COLO829 (cell line): Measurements from ENCODE around the gene PPP2R5A.
A peak's percentile ranks its signal among the peaks of the same experiment; 100 is the strongest.
"Not testable (repeated sequence)": the region's sequence is repeated elsewhere in the genome, so short reads cannot be mapped to it uniquely, and the experiment has no call there.

Source experiments
- DNase-seq: peaks from one replicate; pipeline ENCODE4 v3.0.0; 2012; ENCODE audit warnings: low spot score

Gene PPP2R5A

DNA sequence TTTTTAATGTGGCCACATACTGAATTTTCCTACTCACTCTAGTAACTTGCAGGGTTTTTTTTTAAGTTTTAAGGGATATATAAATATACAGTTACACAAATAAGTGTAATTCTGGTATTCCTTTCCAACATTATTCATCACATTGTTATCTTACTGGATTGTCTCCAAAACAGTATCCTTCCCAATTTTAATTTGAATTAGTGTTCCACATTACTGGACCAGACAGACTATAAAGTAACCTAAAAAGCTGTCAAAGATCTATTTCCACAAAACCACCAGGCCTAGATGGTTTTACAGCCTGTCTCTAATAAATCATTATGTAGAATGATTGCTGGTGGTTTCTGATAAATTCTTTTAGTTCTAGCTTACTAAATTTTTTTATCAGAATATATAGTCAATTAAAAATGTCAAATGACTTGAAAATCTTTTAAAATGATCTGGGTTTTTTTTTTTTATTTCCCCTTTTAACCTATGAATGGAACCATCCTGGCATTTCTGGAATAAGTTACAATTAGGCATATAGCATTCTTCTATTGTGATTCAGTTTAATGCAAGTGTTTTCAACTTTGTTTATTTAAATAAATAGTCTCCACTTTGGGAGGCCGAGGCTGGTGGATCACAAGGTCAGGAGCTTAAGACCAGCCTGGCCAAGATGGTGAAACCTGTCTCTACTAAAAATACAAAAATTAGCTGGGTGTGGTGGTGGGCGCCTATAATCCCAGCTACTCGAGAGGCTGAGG, 70.2 kb downstream of the PPP2R5A start:
- DNase-seq, result no peak

DNA sequence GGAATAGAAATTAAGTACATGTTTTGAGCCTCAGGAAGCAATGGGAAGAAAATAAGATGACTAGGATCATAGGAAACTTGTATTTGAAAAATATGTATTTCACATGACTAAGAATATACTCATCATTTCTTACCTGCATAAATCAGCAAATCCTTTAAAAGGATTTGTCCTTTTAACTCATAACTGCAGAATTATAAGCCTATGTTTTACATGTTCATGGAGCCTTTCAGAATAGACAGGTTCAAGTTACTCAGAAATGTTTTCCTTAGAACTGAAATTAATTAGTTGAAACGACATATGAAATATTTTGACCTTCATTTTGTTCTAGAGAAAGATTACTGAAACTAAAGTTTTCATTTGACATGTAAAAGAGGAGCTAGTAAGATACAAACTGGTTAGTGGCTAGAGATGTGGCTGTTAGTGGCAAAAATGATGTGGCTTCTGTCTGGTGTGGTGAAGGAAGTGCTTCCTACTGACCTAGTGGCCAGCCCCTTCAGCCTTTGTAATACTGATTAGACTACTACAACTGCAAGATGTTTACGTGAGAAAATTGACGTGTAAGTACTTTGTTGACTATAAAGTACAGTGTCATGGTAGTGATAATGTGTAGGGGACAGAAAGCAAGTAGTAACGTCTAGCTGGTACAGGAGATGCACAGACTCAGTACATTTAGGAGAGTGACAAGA, 74.7 kb downstream of the PPP2R5A start:
- DNase-seq, result no peak

DNA sequence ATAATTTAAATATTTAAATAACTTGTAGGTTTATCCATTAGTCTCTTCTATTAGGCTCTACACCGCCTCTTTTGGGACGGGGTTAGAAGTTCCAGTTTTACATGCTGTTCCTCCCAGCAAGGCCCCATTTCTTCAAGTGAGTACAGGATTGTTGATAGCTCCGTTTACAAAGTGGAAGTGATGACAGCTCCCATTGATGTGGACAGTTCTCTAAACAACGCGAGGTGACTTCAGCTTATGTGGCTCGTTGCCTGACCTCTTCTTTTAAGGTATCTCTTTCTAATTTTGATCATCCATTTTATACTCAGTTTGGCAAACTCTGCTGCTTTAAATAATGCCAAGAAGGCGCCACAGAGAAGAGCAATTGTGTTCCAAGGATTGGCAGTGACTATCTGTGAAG, 79.8 kb downstream of the PPP2R5A start:
- no peak for DNase-seq

DNA sequence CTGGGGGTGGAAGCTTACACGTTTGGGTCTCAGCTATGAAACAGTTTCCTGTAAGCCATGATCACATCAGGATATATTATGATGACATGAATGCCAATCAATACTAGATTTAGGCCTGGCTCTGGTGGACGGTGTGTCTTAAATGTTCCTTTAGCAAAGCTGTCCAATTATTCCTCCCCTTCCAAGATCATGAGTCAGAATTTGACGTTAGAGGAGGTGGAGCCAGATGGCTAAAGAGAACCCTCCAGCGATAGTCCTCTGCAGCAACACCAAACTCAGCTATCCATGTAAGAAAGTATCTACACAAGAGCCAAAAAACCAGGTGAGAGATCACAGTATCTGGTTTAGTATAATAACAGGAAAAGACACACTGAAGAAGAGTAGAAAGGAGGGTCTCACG, 81.7 kb downstream of the PPP2R5A start:
- DNase-seq, result no peak

DNA sequence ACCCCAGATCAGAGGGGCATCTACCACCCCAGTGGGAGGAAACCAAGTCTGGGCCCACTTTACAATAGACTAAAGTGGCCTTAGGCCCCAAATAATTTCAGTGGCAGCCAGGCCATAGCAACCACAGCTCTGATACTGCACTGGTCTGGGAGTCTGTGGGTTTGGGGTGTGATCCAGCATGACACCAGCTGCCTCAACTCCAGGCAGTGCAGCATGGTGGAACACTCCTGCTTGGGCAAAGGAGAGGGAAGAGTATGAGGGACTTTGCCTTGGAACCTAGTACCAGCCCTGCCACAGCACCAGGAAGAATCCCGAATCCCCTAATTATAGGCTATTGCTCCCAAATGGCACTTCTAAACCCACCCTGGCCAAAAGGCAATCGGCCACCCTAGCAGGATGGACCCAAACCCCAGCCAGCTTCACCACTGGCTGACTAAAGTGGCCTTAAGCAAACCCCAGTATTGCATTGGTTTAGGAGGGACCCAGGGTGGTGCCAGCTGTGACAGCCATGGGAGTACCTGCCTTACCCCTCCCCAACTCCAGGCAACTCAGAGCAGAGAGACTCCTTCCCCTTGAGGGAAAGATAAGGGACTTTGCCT, 82.4 kb downstream of the PPP2R5A start:
- DNase-seq, result no peak

DNA sequence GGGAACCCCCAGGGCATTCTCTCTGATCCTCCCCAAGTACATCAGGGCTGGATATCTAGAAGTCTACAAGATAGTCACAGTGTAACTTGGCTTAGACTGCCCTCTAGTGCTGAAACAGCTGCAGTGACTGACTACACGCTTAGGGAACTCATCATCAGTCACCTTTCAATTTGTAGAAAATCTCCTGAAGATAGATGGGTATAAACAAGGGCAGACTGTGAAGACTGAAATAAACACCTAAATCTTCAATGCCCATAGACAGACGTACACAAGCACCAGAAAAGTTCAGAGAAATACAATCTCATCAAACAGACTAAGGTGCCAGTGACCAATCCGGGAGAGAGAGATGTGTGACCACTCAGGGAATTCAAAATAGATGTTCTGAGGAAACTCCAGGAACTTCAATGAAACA, 82.9 kb downstream of the PPP2R5A start:
- peak; percentile 70 for DNase-seq

DNA sequence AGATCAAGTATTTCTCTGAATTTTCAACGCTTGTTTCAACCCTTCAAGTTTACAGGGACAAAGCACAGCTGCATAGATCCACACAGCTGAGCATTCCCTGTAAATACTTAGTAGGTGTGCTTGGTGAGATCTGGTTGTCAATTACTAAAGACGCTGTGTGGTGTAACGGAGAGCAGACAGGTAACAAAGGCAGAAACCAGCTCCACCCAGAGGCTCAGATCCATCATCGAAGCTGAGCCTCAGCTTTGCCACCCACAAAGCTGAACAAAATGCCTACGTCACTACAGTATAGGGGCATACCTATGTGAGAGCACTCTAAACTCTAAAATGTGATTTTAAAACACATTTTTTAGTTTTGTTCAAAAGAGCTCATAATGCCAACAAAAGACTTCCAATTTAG, 90.8 kb downstream of the PPP2R5A start:
- DNase-seq, result no peak

DNA sequence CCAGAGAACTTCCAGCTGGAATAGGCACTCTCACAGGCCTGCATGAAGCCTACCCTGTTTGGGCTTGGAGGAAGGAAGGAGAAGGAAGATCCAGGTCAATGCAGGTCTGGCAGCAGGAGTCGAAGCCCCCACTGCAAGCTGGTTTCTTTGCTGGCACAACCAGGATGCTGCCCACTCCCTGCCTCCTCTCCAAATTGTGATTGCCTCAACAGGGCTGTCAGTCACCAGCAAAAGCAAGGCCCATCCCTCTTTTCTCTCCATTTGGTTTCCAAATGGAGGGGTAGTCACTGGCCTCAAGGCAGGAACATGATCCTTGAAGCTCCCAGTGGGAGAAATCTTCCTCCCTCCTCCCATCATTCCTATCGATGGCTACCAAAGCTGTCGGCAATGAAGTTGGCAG, 92.4 kb downstream of the PPP2R5A start:
- no peak for DNase-seq

DNA sequence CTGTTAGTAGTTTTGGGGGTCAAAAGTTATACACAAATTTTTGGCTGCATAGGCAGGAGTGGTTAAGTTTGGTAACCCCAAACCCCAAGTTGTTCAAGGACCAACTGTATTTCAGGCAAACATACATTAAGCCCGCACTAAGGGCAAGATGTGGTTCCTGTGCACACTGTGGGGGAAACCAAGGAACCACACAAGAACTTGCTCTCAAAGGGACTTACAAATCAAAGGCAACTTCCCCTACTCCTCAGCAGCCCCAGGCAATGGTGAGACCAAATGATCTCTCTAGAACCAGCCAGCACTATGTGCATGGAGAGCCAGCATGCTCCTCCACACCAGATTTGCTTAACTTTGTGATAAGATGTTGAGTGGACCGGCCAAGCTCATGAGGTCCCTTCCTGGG, 94.2 kb downstream of the PPP2R5A start:
- DNase-seq, result no peak

DNA sequence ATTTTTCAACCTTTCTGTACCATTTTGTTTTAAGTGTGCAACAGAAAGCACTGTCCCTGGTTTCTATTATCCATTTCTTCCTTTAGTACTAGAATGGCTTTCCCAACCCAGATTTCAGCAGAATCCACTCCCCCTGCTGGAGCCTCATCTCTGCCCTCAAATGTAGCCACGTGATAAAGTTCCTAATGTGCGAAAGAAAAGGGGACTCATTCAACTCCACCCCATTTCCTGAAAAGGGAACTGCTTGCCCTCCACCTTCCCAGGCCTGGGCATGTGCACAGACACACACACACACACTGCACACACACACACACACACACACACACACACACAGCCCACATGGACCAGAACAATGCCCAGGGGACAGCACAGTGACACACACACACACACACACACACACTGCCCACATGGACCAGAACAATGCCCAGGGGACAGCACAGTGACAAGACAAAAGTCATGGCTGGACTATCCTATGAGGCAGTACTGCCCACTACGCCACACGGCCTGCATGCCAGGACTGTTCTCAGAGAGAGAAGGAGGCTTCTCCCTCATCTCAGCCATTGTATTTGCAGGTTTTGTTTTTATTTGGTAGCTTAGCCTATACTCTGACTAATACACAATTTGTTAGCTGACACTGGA, 96.3 kb downstream of the PPP2R5A start:
- DNase-seq, result no peak

DNA sequence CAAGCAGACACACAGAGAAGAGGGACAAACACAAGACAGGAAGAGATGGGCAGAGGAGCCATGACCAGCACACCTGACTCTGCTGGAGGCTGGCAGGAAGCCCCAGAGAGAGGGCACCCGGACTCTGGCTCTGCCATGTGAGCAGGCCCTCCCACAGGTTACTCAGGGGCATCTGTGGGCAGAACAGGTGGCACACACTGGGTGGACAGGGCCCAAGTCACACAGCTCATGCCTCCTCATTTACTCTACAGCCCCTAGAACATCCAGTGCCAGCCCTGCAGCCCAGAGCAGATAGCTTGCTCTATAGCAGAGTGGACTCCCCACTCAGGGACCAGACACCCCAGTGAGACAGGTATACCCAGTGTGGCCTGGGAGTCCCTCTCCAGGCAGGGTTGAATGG, 100.8 kb downstream of the PPP2R5A start:
- DNase-seq, result no peak

DNA sequence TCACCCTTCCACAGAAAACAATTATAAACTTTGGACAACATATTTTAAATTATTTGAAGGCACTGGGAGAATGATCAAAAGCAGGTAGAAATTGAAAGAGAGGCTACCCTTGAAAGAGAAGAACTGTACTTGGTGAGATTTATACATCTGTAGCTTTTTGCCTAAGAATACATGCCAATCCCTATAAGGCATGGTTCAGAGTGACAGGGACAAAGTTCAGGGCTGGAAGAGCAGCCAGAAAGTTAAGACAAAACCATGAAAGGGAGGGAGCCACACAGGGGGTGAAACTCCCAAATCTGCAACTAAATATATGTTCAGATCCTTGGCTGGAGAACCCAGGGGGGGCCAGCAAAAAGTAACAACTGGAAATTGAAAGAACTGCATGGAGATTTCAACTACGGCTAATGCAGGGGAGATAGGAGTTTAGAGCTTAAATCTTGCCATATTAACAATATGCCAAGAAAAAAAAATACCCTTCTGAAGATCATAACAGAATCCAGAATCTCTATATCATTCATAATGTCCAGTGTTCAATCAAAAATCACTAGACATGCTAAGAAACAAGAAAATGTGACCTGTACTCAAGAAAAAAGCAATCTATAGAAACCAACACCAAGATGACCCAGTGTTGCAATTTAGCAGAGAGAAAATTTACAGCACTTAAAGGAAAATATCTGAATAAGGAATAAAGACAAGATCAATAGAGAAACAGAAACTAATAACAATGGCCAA, 103.9 kb downstream of the PPP2R5A start:
- no peak for DNase-seq

DNA sequence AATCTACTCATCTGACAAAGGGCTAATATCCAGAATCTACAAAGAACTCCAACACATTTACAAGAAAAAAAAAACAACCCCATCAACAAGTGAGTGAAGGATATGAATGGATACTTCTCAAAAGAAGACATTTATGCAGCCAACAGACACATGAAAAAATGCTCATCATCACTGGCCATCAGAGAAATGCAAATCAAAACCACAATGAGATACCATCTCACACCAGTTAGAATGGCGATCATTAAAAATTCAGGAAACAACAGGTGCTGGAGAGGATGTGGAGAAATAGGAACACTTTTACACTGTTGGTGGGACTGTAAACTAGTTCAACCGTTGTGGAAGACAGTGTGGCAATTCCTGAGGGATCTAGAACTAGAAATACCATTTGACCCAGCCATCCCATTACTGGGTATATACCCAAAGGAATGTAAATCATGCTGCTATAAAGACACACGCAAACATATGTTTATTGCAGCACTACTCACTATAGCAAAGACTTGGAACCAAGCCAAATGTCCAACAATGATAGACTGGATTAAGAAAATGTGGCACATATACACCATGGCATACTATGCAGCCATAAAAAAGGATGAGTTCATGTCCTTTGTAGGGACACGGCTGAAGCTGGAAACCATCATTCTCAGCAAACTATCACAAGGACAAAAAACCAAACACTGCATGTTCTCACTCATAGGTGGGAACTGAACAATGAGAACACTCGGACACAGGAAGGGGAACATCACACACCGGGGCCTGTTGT, 110.6 kb downstream of the PPP2R5A start:
- DNase-seq, result not testable (repeated sequence)

DNA sequence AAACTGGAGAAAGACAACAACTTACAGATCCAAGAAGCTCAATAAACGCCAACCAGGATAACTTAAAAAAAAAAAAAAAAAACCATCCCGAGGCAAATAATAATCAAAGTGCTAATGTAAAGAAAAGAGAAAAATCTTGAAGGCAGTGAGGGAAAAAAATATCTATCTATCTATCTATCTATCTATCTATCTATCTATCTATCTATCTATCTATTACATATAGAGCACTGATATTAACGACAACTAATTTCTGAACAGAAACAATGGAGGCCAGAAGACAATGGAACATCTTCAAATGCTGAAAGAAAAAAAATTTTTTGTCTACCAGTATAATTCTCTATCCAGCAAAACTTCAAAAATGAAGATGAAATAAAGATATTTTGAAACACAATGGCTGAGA, 111.4 kb downstream of the PPP2R5A start:
- no peak for DNase-seq

DNA sequence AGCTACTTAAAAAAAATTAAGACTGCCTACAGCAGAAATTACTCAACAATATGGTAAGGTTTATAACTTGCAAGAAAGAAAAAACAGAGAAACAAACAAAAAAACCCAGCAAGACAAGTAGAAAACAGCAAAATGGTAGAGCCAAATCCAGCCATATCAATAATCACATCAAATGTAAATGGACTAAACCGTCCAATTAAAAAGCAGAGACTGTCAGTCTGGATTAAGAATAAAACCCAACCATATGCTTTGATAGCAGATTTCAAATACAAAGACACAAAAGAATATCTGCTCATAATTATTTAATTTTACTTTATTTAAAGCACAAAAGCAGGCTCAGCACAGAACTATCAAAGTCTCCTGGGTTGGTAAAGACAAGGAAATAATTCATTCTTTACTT, 112.0 kb downstream of the PPP2R5A start:
- DNase-seq, result no peak

DNA sequence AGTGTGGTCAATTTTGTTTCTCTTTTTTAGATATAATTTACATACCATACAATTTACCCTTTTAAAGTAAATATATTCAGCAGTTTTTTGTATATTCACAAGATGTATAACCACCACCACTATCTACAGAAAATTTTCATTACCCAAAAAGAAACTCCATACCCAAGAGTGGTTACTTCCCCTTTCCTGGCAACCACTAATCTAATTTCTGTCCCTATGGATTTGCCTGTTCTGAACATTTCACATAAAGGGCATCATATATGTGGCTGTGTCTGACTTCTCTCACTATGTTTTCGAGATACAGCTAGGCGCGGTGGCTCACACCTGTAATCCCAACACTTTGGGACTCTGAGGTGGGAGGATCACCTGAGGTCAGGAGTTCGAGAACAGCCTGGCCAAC, 115.8 kb downstream of the PPP2R5A start:
- DNase-seq, result no peak

DNA sequence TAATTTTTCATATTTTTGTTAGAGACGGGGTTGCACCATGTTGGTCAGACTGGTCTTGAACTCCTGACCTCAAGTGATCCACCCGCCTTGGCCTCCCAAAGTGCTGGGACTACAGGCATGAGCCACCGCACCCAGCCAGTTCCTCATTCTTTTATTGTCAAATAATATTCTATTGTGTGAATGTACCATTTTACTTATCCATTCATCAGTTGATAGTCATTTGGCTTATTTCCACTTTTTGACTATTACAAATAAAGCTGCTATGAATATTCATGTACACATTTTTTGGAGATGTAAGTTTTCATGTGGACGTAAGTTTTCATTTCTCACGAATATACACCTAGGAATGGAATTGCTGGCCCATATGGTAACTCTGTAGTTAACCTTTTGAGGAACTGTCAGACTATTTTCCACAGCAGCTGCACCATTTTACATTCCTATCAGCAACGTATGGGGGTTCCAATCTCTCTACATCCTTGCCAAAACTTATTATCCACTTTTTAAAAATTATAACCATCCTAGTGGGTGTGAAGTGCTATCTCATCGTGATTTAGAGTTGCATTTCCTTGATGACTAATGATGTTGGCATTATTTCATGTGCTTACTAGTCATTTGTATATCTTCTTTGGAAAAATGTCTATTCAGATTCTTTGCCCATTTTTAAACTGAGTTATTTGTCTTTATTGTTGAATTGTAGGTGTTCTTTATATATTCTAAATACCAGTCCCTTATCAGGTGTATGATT, 116.8 kb downstream of the PPP2R5A start:
- no peak for DNase-seq

DNA sequence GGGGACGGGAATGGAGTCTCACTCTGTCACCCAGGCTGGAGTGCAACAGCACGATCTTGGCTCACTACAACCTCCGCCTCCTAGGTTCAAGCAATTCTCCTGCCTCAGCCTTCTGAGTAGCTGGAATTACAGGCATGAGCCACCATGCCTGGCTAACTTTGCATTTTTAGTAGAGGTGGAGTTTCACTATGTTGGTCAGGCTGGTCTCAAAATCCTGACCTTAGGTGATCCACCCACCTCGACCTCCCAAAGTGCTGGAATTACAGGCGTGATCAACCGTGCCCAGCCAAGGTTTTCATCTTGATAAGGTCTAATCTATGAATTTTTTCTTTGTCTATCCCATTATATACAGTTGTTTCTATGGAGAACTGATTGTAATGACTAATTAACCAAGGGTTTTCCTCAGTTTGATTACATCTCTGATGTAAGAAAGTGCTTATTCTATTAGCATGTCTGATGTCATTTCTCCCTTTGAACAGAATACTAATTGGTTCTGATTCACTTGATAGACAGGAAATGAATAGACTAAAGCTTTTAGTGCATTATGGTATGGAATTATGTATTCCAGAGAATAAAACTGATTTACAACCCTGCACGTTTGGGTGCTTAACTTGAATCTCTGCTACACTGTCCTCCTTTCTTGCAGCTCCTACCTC, 117.6 kb downstream of the PPP2R5A start:
- DNase-seq, result no peak

DNA sequence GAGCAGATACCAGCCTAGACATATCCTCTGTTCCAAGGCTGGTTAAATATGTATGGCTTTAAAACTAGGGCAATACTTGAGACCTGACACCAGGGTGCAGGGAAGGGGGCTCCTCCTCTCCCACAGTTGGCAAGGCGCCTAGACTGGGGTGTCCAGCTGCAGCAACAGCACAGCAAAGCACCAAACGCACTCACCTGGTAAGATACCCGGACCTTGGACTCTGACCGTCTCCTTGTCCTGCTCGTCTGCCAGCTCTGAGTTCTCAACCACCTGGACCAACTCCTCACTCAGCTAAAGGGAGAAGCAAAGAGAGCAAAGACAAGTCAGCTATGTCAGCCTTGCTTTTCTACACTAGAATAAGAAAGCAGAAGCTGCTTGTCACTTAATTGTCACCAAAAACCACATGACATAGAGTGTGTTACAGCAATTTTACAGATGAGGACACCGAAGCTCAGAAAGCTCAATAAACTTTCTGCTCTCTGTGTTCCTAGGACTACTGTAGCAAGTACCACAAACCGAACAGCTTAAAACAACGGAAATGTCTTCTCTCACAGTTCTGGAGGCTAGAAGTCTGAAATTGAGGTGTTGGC, 125.1 kb downstream of the PPP2R5A start:
- DNase-seq, result no peak
